ENCODE measurements around the gene ANKRD29.

The ANKRD29 gene

GRCh38 chr18:23563377-23564043 is 99.2 kb downstream of the ANKRD29 start:
- TF ChIP-seq CTCF (IDR thresholded peaks at IDR 0.05): no peak

GRCh38 chr18:23560186-23560585 is 102.5 kb downstream of the ANKRD29 start:
- no peak for TF ChIP-seq CTCF (IDR thresholded peaks at IDR 0.05)

GRCh38 chr18:23556145-23556780 is 106.4 kb downstream of the ANKRD29 start:
- no peak for TF ChIP-seq CTCF (IDR thresholded peaks at IDR 0.05)

- no peak for TF ChIP-seq CTCF (IDR thresholded peaks at IDR 0.05)
These were observed 108.8 kb downstream of the ANKRD29 start for GRCh38 chr18:23553887-23554286.

GRCh38 chr18:23552505-23552904 is 110.2 kb downstream of the ANKRD29 start:
- TF ChIP-seq CTCF (IDR thresholded peaks at IDR 0.05): no peak

- no peak for TF ChIP-seq CTCF (IDR thresholded peaks at IDR 0.05)
These were observed 110.7 kb downstream of the ANKRD29 start for GRCh38 chr18:23551978-23552377.

GRCh38 chr18:23550898-23551297 is 111.8 kb downstream of the ANKRD29 start:
- TF ChIP-seq CTCF (IDR thresholded peaks at IDR 0.05): no peak

All from LNCAP (cell line).